Muscle of leg (tissue), 11 donors: ENCODE measurements around the gene STKLD1. TPM values are rescaled to one million over a fixed set of nuclear protein-coding genes. Genes with fewer than 3 reads are reported as not detected.

Experiments used
- DNase-seq: peaks from one replicate; pipeline ENCODE4 v3.0.0; 2013
- H3K27ac ChIP-seq: one replicate; pipeline ENCODE4 v1.5.1; 2013; ENCODE audit warnings: mild to moderate bottlenecking, low read length, control low read depth
- H3K27me3 ChIP-seq: one replicate; pipeline ENCODE4 v1.6.1; 2013; ENCODE audit warnings: low read length; ENCODE audit not compliant: control insufficient read depth, insufficient read depth
- H3K36me3 ChIP-seq: one replicate; pipeline ENCODE4 v1.6.1; 2013; ENCODE audit warnings: low read length; ENCODE audit not compliant: control insufficient read depth, insufficient read depth
- H3K4me1 ChIP-seq: one replicate; pipeline ENCODE4 v1.6.1; 2013; ENCODE audit warnings: low read length; ENCODE audit not compliant: control insufficient read depth, insufficient read depth
- H3K4me3 ChIP-seq: one replicate; pipeline ENCODE4 v1.5.1; 2013; ENCODE audit warnings: low read length, control low read depth
- H3K9me3 ChIP-seq: replicated peaks from 2 replicates; pipeline ENCODE4 v1.6.1; 2013; ENCODE audit warnings: low read depth, low read length; ENCODE audit not compliant: control insufficient read depth
- WGBS: methylation state at CpG from one replicate; pipeline ENCODE4 v1.1.5; 2013; ENCODE audit warnings: missing lambda C conversion rate; ENCODE audit not compliant: insufficient coverage; 5-methylcytosine and 5-hydroxymethylcytosine counted together
- polyA plus RNA-seq, 8 donors: library from polyadenylated mRNA; unstranded; fragments of 120-200 nt; gene quantifications; one replicate each; pipeline versions ENCODE4 v1.2.1 to v1.2.3, GENCODE V29; 2013; ENCODE audit warnings: inconsistent platforms in 1 of 8, low replicate concordance in 1 of 8; ENCODE audit not compliant: insufficient read length in 8 of 8, insufficient read depth in 1 of 8
- total RNA-seq: library from RNA; stranded (reverse); fragments of 120-200 nt; gene quantifications from one replicate; pipeline ENCODE4 v1.2.4, GENCODE V29; 2013

STKLD1 gene
- total and polyA plus RNA-seq, 9 donors: 1.1 to 2.3 (median 1.8) TPM

DNA sequence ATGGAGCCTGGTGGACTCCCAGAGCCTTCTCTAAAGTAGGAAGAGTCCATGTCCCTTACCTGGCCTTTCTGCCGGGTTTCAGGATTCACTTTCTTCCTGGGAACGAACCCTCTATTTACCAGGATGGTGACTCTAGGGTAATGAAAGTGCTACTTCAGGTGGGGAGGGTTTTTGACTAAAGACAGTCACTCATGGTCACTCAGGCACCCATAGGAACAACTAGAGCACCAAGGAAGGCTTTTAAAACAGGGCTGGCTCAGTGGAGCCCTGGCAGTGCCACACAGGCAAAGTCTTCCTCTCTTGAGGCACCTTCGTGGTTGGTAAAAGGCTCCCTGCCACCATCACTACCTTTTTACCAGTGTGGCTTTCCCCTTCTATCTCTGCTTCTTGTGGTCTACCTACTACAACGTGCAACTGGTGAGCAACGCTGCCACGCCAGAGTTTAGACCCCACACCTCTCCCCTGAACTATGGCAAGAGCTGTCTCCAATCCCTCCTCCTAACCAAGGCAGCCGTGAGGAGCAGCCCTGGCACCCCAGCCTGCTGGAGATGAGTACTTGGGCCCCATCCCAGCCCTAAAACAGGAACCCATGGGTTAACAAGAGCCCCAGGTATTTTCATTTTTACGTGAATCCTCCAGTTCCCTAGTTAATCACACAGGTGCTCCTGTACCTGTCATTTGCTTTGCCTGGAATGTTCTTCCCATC lies 23.4 kb upstream of the STKLD1 start:
- Histone ChIP-seq H3K4me3 (no peak overlapping the region), H3K9me3 (no peaks in the 10 kb centered on the region), H3K36me3 (peaks cover 55% of the 10 kb centered on the region), H3K4me1 (peaks cover 28% of the 10 kb centered on the region), H3K27me3 (no peaks in the 10 kb centered on the region), H3K27ac (no peak overlapping the region)
- no peak for DNase-seq
- 67% methylated on average over 7 of the region's 8 CpGs for WGBS

DNA sequence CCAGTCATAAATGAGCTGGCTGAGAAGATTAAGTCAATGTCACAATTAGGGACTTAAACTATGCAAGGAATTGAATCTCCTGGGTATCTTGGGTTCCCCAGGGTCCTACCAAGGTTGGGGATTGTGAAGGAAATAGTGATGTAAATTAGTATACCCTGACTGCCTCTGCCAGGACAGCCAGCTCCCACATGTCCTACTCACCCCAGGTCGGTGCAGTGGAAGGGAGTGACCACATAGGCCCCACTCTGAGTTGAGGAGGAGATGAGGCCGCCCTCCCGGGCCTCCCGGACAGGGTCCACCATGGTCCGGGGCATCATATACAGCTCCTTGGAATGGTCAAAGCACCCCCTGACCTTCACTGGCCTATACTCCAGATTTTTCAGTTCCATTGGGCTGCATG lies 22.6 kb upstream of the STKLD1 start:
- Histone ChIP-seq H3K27me3 (no peaks in the 10 kb centered on the region), H3K4me1 (peaks cover 28% of the 10 kb centered on the region), H3K4me3 (no peak overlapping the region), H3K36me3 (peaks cover 55% of the 10 kb centered on the region), H3K9me3 (no peaks in the 10 kb centered on the region), H3K27ac (no peak overlapping the region)
- 93% methylated on average over 4 of the region's 5 CpGs for WGBS
- no peak for DNase-seq

GRCh38 chr9:133354766-133355165 lies 21.4 kb upstream of the STKLD1 start:
- no peak for DNase-seq
- Histone ChIP-seq H3K4me3 (no peak overlapping the region), H3K9me3 (no peaks in the 10 kb centered on the region), H3K27me3 (no peaks in the 10 kb centered on the region), H3K36me3 (peaks cover 56% of the 10 kb centered on the region), H3K27ac (no peak overlapping the region), H3K4me1 (peaks cover 23% of the 10 kb centered on the region)
- 82% methylated on average over 7 of the region's 7 CpGs for WGBS

GRCh38 chr9:133355881-133356357 lies 20.2 kb upstream of the STKLD1 start:
- Histone ChIP-seq H3K9me3 (no peaks in the 10 kb centered on the region), H3K27me3 (no peaks in the 10 kb centered on the region), H3K36me3 (peaks cover 56% of the 10 kb centered on the region), H3K4me3 (peak overlapping the region; percentile 77), H3K4me1 (peaks cover 29% of the 10 kb centered on the region), H3K27ac (peak overlapping the region; percentile 51)
- DNase-seq: no peak
- 0% methylated on average over 31 of the region's 31 CpGs for WGBS

DNA sequence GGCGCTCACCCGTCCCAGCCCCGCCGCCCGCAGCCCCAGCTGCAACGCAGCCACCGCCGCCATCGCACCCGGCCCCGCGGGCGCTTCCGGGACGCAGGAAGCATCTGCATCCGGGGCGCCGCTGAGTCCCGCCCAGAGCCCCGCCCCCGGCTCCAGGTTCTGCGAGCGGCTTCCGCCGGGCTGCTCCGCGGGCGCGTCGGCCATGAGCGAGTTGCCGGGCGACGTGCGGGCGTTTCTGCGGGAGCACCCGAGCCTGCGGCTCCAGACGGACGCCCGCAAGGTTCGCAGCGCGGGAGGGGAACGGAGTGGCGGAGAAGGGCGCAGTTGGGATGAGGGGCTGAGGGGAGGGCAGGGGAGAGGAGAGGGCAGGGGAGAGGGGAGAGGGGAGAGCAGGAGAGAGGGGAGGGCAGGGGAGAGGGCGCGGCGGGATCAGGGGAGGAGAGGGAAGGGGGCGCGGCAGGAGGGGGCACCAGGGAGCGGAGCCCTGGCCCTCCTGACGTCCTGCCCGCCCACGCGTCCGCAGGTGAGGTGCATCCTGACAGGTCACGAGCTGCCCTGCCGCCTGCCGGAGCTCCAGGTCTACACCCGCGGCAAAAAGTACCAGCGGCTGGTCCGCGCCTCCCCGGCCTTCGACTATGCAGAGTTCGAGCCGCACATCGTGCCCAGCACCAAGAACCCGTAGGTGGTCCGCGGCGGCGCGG lies 19.6 kb upstream of the STKLD1 start, which contains the start of the genes SURF1 and SURF2:
Gene SURF1 (minus strand): TSS at position 97 of the 701 bp plus-strand sequence. CDS start 34 bp downstream, at position 63.
Gene SURF2 (plus strand): TSS at position 160 of the 701 bp plus-strand sequence. CDS start 43 bp downstream, at position 203.
- H3K27ac ChIP-seq: peak within 1 kb of the TSS; percentile 51
- H3K36me3 ChIP-seq: peaks cover 56% of the 10 kb centered on the region
- H3K9me3 ChIP-seq: no peaks in the 10 kb centered on the region
- H3K4me1 ChIP-seq: peaks cover 29% of the 10 kb centered on the region
- WGBS: under 1% methylated on average over 75 of the region's 78 CpGs
- peak; percentile 93 for DNase-seq
- peak within 1 kb of the TSS; percentile 77 for H3K4me3 ChIP-seq
- no peaks in the 10 kb centered on the region for H3K27me3 ChIP-seq

DNA sequence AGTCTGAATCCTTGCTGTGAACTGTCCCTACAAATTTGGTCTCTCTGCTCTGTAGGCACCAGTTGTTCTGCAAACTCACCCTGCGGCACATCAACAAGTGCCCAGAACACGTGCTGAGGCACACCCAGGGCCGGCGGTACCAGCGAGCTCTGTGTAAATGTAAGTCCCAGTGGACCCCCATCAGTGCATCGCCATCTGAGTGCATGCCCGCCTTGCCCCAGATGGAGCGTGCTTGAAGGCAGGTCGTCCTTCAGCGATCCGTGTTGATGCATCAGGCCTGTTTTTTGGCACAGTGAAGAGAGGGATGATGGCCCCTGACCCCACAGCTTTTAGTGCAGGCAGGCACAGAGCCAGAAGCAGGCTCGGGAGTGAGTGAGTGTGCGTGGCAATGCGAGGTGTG lies 18.5 kb upstream of the STKLD1 start:
- DNase-seq: no peak
- WGBS: 81% methylated on average over 14 of the region's 14 CpGs
- H3K4me3 ChIP-seq: no peak overlapping the region
- H3K9me3 ChIP-seq: no peaks in the 10 kb centered on the region
- peaks cover 31% of the 10 kb centered on the region for H3K4me1 ChIP-seq
- no peaks in the 10 kb centered on the region for H3K27me3 ChIP-seq
- peaks cover 56% of the 10 kb centered on the region for H3K36me3 ChIP-seq
- H3K27ac ChIP-seq: no peak overlapping the region

DNA sequence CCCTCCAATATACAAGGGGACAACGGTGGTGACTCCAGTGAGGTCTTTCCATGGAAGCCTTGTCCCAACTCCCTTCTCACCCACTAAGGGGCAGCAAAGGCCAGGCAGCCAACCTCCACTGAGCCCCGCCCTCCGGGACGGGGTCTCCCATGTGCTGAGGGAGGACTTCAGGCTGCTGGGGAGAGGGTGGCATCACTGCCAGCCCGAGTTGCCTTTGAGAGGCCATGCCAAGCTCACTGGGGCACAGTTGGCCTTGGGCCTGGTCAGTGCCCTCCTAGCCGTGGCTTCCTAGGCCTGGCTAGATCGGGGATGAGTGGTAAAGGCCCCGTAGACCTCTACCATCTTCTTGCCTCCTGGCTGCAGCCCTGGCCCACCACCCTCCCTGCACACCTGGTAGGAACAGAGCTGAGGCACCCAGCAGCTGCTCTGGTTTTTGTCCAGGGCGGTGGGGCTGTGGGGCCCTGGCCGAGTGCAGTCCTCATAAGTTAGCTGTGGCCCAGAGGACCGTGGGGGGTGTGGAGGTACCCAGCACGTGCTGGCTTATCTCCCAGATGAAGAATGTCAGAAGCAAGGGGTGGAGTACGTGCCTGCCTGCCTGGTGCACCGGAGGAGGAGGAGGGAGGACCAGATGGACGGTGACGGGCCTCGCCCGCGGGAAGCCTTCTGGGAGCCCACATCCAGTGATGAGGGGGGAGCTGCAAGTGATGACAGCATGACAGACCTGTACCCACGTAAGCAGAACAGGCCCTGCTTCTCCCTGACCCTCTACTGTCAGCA lies 16.6 kb upstream of the STKLD1 start:
- H3K36me3 ChIP-seq: peaks cover 60% of the 10 kb centered on the region
- 67% methylated on average over 15 of the region's 20 CpGs for WGBS

DNA sequence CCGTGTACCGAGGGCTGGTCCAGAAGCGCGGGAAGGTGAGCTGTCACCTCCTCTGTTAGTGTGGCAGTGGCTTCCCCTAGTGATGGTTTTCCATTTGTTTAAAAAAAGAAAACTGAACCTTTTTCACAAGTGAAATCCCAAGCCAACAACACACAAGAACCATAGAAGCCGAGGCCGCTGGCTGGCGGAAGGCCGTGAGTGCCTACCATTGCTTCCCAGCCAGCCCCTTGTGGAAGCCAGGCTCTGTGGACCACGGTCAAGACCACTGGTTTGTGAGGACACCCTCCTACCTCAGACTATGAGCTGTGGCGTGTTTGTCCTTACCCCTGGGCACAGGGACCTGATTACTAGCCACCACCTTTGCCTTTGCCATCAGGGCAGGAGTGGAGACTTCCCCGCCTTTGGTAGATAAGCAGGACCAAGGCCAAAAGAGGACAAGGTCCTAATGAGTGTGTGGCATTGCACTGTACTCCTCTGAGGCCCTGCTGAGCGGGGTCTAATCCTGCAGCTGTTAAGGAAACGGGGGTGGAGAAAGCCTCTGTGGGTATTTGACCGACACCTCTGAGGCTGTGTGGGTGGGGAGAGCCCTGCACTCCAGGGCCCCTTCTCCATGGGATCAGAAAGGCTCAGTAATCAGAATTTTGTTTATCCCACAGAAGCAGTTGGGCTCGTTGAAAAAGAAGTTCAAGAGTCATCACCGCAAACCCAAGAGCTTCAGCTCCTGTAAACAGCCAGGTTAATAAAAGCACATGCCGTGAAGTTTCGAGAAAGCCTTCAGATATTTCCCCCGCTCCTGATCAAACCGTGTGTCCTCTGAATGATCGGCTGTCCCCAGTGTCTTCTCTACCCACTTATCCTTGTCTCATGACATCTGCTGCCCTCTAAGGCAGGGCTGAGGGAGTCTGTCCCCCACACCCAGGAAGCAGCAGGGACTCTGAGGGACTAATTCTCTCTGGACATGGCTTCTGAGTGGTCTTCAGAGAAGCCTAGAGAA lies 15.5 kb upstream of the STKLD1 start:
- peaks cover 30% of the 10 kb centered on the region for H3K4me1 ChIP-seq
- no peak overlapping the region for H3K4me3 ChIP-seq
- no peaks in the 10 kb centered on the region for H3K27me3 ChIP-seq
- peaks cover 71% of the 10 kb centered on the region for H3K36me3 ChIP-seq
- DNase-seq: no peak
- H3K27ac ChIP-seq: no peak overlapping the region
- WGBS: 57% methylated on average over 15 of the region's 21 CpGs
- no peaks in the 10 kb centered on the region for H3K9me3 ChIP-seq

More for the DNA sequence above, 16.6 kb upstream of the STKLD1 start:
- Histone ChIP-seq H3K27ac (no peak overlapping the region), H3K4me3 (no peak overlapping the region), H3K27me3 (no peaks in the 10 kb centered on the region), H3K4me1 (peaks cover 31% of the 10 kb centered on the region), H3K9me3 (no peaks in the 10 kb centered on the region)
- no peak for DNase-seq

GRCh38 chr9:133361507-133362092 lies 14.6 kb upstream of the STKLD1 start:
- WGBS: 78% methylated on average over 10 of the region's 13 CpGs
- no peak for DNase-seq
- Histone ChIP-seq H3K4me1 (peaks cover 27% of the 10 kb centered on the region), H3K27ac (no peak overlapping the region), H3K27me3 (no peaks in the 10 kb centered on the region), H3K4me3 (no peak overlapping the region), H3K9me3 (no peaks in the 10 kb centered on the region), H3K36me3 (peaks cover 80% of the 10 kb centered on the region)
